Activated T-cell treated with anti-CD3 and anti-CD28 coated beads for 48 hours (primary cell): Measurements from ENCODE around the gene PLA2G3.
A peak's percentile ranks its signal among the peaks of the same experiment; 100 is the strongest.
"Not testable (repeated sequence)": the region's sequence is repeated elsewhere in the genome, so short reads cannot be mapped to it uniquely, and the experiment has no call there.

Source experiments
- DNase-seq: peaks from one replicate; pipeline ENCODE4 v3.0.0-alpha.2; 2020; ENCODE audit warnings: low read depth

Gene PLA2G3

GRCh38 chr22:31139866-31140716, at the start of gene PLA2G3:
Gene PLA2G3 (minus strand): TSS chr22:31140508. CDS start chr22:31140354, 154 bp downstream.
- DNase-seq, result no peak

- no peak for DNase-seq
These were observed 47.3 kb upstream of the PLA2G3 start for GRCh38 chr22:31187627-31188026.

GRCh38 chr22:31185056-31185455, 44.7 kb upstream of the PLA2G3 start:
- DNase-seq, result no peak

- no peak for DNase-seq
These were observed 43.7 kb upstream of the PLA2G3 start for GRCh38 chr22:31184015-31184414.

GRCh38 chr22:31179345-31179744, 39.0 kb upstream of the PLA2G3 start:
- no peak for DNase-seq

- DNase-seq, result no peak
These were observed 38.6 kb upstream of the PLA2G3 start for GRCh38 chr22:31178859-31179258.

- DNase-seq, result no peak
These were observed 37.3 kb upstream of the PLA2G3 start for GRCh38 chr22:31177420-31178162.

GRCh38 chr22:31176923-31177322, 36.6 kb upstream of the PLA2G3 start:
- DNase-seq, result no peak

- DNase-seq, result no peak
These were observed 33.3 kb upstream of the PLA2G3 start for GRCh38 chr22:31173386-31174145.

GRCh38 chr22:31171734-31172133, 31.4 kb upstream of the PLA2G3 start:
- DNase-seq, result not testable (repeated sequence)

GRCh38 chr22:31170971-31171370, 30.7 kb upstream of the PLA2G3 start:
- DNase-seq, result no peak

GRCh38 chr22:31162015-31162765, 21.9 kb upstream of the PLA2G3 start:
- DNase-seq, result no peak

GRCh38 chr22:31161386-31161785, 21.1 kb upstream of the PLA2G3 start:
- no peak for DNase-seq

- no peak for DNase-seq
These were observed 20.1 kb upstream of the PLA2G3 start for GRCh38 chr22:31160328-31160978.

- DNase-seq, result no peak
These were observed 15.1 kb upstream of the PLA2G3 start for GRCh38 chr22:31155422-31155821.

- no peak for DNase-seq
These were observed 14.7 kb upstream of the PLA2G3 start for GRCh38 chr22:31154975-31155374.

GRCh38 chr22:31153357-31153756, 13.0 kb upstream of the PLA2G3 start:
- DNase-seq, result no peak

GRCh38 chr22:31151872-31152271, 11.6 kb upstream of the PLA2G3 start:
- no peak for DNase-seq

- DNase-seq, result no peak
These were observed 10.3 kb upstream of the PLA2G3 start for GRCh38 chr22:31150615-31151014.

GRCh38 chr22:31148953-31149627, 8.8 kb upstream of the PLA2G3 start:
- DNase-seq, result peak; percentile 15

- DNase-seq, result no peak
These were observed 8.2 kb upstream of the PLA2G3 start for GRCh38 chr22:31148488-31148887.
